HepG2 (cell line): ENCODE data around the gene SLC13A5. TPM values are rescaled to one million over a fixed set of nuclear protein-coding genes. Genes with fewer than 3 reads are reported as not detected.

ENCODE experiments used
- CREM ChIP-seq, 2 experiments: sonication (generic) in 1 of 2; formaldehyde crosslinking in 1 of 2; IDR thresholded peaks; 2 replicates each; pipeline versions ENCODE4 v1.4.0 to v1.6.1; 2016 to 2020; ENCODE audit warnings: antibody characterized with exemption in 1 of 2, mild to moderate bottlenecking in 1 of 2, missing genetic modification reagents in 1 of 2
- FOXA1 ChIP-seq, 2 experiments: fragments of 450-650 bp in 1 of 2; sonication (generic) in 1 of 2; formaldehyde crosslinking in 1 of 2; IDR thresholded peaks; 2 replicates each; pipeline versions ENCODE4 v1.4.0 to v1.6.1; 2016 to 2020; ENCODE audit warnings: missing genetic modification reagents in 1 of 2
- GZF1 ChIP-seq: sonication (generic); formaldehyde crosslinking; IDR thresholded peaks from 2 replicates; pipeline ENCODE4 v1.5.1; 2020; ENCODE audit warnings: mild to moderate bottlenecking, missing genetic modification reagents
- JUN ChIP-seq: sonication (generic); formaldehyde crosslinking; IDR thresholded peaks from 2 replicates; pipeline ENCODE4 v1.4.0; 2020; ENCODE audit warnings: mild to moderate bottlenecking, missing genetic modification reagents
- JUND ChIP-seq: sonication (generic); formaldehyde crosslinking; IDR thresholded peaks from 2 replicates; pipeline ENCODE4 v1.8.0; 2022; ENCODE audit warnings: mild to moderate bottlenecking, missing genetic modification reagents
- MBD4 ChIP-seq: IDR thresholded peaks from 2 replicates; pipeline ENCODE4 v1.6.1; 2012; ENCODE audit warnings: low read length, inconsistent platforms, borderline replicate concordance
- MNT ChIP-seq: fragments of 450-650 bp; IDR thresholded peaks from 2 replicates; pipeline ENCODE4 v1.6.1; 2016
- MYPOP ChIP-seq: sonication (generic); formaldehyde crosslinking; IDR thresholded peaks from 2 replicates; pipeline ENCODE4 v1.8.1; 2023; ENCODE audit warnings: mild to moderate bottlenecking, moderate library complexity, missing genetic modification reagents
- ZMAT5 ChIP-seq: sonication (generic); formaldehyde crosslinking; IDR thresholded peaks from 2 replicates; pipeline ENCODE4 v1.5.0; 2020; ENCODE audit warnings: mild to moderate bottlenecking, low read depth, missing genetic modification reagents, borderline replicate concordance
- ZNF101 ChIP-seq: sonication (generic); formaldehyde crosslinking; IDR thresholded peaks from 2 replicates; pipeline ENCODE4 v1.4.0; 2020; ENCODE audit warnings: mild to moderate bottlenecking, low read depth, missing genetic modification reagents, borderline replicate concordance
- ZNF253 ChIP-seq: sonication (generic); formaldehyde crosslinking; IDR thresholded peaks from 2 replicates; pipeline ENCODE4 v1.8.0; 2022; ENCODE audit warnings: mild to moderate bottlenecking, missing genetic modification reagents, borderline replicate concordance
- ZNF296 ChIP-seq: sonication (generic); formaldehyde crosslinking; conservative IDR thresholded peaks from 2 replicates; pipeline ENCODE4 v1.5.0; 2020; ENCODE audit warnings: mild to moderate bottlenecking, missing genetic modification reagents
- ZNF329 ChIP-seq: sonication (generic); formaldehyde crosslinking; IDR thresholded peaks from 2 replicates; pipeline ENCODE4 v1.9.0; 2021; ENCODE audit warnings: low read depth, mild to moderate bottlenecking, missing genetic modification reagents
- ZNF333 ChIP-seq: sonication (generic); formaldehyde crosslinking; IDR thresholded peaks from 2 replicates; pipeline ENCODE4 v1.4.0; 2020; ENCODE audit warnings: mild to moderate bottlenecking, missing genetic modification reagents, borderline replicate concordance
- ZNF556 ChIP-seq: sonication (generic); formaldehyde crosslinking; IDR thresholded peaks from 2 replicates; pipeline ENCODE4 v1.4.0; 2020; ENCODE audit warnings: mild to moderate bottlenecking, missing genetic modification reagents, borderline replicate concordance
- ZNF616 ChIP-seq: sonication (generic); formaldehyde crosslinking; IDR thresholded peaks from 2 replicates; pipeline ENCODE4 v1.5.0; 2020; ENCODE audit warnings: low read depth, mild to moderate bottlenecking, missing genetic modification reagents
- polyA plus RNA-seq, 8 experiments: library from polyadenylated mRNA; depleted of rRNA in 3 of 8; stranded (reverse) in 7 of 8; unstranded in 1 of 8; fragments of >200 nt; fragmentation: Illumina TruSeq in 4 of 8; extraction: Trizol in 4 of 8; gene quantifications; 2 replicates each; pipeline versions ENCODE4 v1.2.1 to v1.2.3, GENCODE V29; 2011 to 2016; ENCODE audit warnings: low read depth in 4 of 8, missing spikeins in 1 of 8, mixed read lengths in 1 of 8; ENCODE audit not compliant: insufficient read depth in 1 of 8
- total RNA-seq, 5 experiments: library from RNA; depleted of rRNA; stranded (reverse); fragments of >200 nt; fragmentation: Illumina TruSeq; extraction: Trizol; gene quantifications; 2 replicates each; pipeline ENCODE4 v1.2.3, GENCODE V29; 2016; ENCODE audit warnings: low read depth in 1 of 5
- TF ChIP-seq, protein P1 (sequence below): sonication (generic); formaldehyde crosslinking; IDR thresholded peaks from 2 replicates; pipeline ENCODE4 v1.4.0; 2020; ENCODE audit warnings: mild to moderate bottlenecking, missing genetic modification reagents

SLC13A5 gene
- total and polyA plus RNA-seq, 2 of the 13 experiments (the other 11 are each of a cell fraction or from before 2014, with no cell fraction given): 42.8 to 310 TPM

DNA sequence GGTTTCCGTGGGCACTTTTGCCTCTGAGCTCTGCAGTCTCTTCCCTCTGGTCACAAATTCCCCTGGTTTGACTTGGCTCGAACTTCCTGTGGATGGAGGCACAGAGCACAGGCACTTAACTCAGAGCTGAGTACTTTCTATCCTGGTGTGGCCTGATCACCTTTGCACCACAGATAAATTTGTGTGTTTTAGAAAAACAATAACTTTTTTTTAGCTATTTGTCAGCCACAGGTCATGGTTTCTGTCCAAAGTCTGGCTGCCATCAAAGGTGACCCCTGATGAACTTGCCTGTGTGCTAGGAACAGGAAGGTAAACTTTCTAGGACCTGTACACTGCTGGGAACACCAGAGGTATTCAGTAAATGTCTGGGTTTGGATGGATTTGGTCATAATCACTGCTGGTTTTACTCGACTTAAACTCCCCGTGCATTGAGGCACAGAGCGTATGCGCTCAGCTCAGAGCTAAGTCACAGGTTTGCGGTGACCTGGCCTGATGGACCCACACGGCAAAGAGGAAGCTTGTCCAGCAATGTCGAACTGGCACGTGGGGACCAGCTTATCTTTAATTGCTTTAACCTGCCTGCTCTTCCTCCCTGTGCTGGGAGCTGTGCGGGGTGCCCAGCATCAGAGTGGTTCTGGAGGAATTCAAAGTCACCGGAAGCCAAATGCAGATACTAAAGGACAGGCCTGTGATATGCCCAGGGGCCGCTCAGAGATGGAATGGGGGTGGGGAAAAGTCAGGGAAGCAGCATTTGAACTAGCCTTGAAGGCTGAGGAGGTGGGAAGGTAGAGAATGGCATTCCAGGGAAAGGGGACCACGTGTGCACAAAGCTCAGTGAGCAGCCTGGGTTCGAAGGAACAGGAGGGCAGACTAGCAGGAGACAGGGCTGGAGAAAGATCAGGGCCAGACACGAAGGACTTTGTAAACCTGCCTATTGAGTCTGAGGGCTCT lies 12.9 kb downstream of the SLC13A5 start (continued):
- peak; percentile 80 for TF ChIP-seq MYPOP (CRISPR knock-in tag)
- peak; percentile 94 for TF ChIP-seq CREM (IDR thresholded peaks at IDR 0.05)
- no peak for TF ChIP-seq CREM (CRISPR knock-in tag; IDR thresholded peaks at IDR 0.05)
- no peak for TF ChIP-seq ZNF296 (CRISPR knock-in tag)
- 0 out of 2 replicates have a peak, but pooled peaks have one; percentile 31 for TF ChIP-seq GZF1 (CRISPR knock-in tag)
- TF ChIP-seq ZNF329 (CRISPR knock-in tag): no peak
- TF ChIP-seq JUND (CRISPR knock-in tag): peak; percentile 84; the same call in 1 of the 2 replicates
- TF ChIP-seq ZNF616: peak; percentile 48; the same call in 1 of the 2 replicates
- TF ChIP-seq ZNF333: no peak; the same call in 1 of the 2 replicates
- TF ChIP-seq FOXA1 (IDR thresholded peaks at IDR 0.05): no peak
- peak; percentile 82 for TF ChIP-seq FOXA1 (CRISPR knock-in tag; IDR thresholded peaks at IDR 0.05)
- no peak for TF ChIP-seq ZMAT5
- peak; percentile 92 for TF ChIP-seq ZNF556 (CRISPR knock-in tag)
- TF ChIP-seq, protein P1, sequence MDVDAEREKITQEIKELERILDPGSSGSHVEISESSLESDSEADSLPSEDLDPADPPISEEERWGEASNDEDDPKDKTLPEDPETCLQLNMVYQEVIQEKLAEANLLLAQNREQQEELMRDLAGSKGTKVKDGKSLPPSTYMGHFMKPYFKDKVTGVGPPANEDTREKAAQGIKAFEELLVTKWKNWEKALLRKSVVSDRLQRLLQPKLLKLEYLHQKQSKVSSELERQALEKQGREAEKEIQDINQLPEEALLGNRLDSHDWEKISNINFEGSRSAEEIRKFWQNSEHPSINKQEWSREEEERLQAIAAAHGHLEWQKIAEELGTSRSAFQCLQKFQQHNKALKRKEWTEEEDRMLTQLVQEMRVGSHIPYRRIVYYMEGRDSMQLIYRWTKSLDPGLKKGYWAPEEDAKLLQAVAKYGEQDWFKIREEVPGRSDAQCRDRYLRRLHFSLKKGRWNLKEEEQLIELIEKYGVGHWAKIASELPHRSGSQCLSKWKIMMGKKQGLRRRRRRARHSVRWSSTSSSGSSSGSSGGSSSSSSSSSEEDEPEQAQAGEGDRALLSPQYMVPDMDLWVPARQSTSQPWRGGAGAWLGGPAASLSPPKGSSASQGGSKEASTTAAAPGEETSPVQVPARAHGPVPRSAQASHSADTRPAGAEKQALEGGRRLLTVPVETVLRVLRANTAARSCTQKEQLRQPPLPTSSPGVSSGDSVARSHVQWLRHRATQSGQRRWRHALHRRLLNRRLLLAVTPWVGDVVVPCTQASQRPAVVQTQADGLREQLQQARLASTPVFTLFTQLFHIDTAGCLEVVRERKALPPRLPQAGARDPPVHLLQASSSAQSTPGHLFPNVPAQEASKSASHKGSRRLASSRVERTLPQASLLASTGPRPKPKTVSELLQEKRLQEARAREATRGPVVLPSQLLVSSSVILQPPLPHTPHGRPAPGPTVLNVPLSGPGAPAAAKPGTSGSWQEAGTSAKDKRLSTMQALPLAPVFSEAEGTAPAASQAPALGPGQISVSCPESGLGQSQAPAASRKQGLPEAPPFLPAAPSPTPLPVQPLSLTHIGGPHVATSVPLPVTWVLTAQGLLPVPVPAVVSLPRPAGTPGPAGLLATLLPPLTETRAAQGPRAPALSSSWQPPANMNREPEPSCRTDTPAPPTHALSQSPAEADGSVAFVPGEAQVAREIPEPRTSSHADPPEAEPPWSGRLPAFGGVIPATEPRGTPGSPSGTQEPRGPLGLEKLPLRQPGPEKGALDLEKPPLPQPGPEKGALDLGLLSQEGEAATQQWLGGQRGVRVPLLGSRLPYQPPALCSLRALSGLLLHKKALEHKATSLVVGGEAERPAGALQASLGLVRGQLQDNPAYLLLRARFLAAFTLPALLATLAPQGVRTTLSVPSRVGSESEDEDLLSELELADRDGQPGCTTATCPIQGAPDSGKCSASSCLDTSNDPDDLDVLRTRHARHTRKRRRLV (CRISPR knock-in tag): peak; percentile 46; the same call in 1 of the 2 replicates
- TF ChIP-seq ZNF253 (CRISPR knock-in tag): no peak
- TF ChIP-seq MNT: peak; percentile 15; the same call in 1 of the 2 replicates
- TF ChIP-seq MBD4: no peak; the same call in 1 of the 2 replicates
- peak; percentile 81 for TF ChIP-seq JUN
- no peak for TF ChIP-seq ZNF101
